ENCODE data around the gene CAPN7. TPM values are rescaled to one million over a fixed set of nuclear protein-coding genes. Genes with fewer than 3 reads are reported as not detected.

Gene CAPN7
- total and polyA plus RNA-seq, 8 donors = 38.0 to 66.5 (median 51.5) TPM

- intact Hi-C loops (cut with DNase I) = no loop called here
Measured at GRCh38 chr3:15292765-15293522, 86.9 kb downstream of the CAPN7 start.

GRCh38 chr3:15294929-15295328, 88.9 kb downstream of the CAPN7 start:
- Histone ChIP-seq H3K27ac (peak overlapping the region; percentile 83 to 96), H3K27me3 (no peaks in the 10 kb centered on the region), H3K9me3 (no peaks in the 10 kb centered on the region), H3K4me1 (peaks cover 14 to 95% of the 10 kb centered on the region in 2 donors), H3K36me3 (no peaks in the 10 kb centered on the region), H3K4me3 (no peak overlapping the region)
- DNase-seq = peak in 1 of 4 donors; percentile 61
- no peak for TF ChIP-seq CTCF (IDR thresholded peaks at IDR 0.05)
- intact Hi-C loops (cut with DNase I) = no loop called here
- peak; percentile 64 for ATAC-seq

More at GRCh38 chr3:15292765-15293522, 86.9 kb downstream of the CAPN7 start:
- Histone ChIP-seq H3K9me3 (no peaks in the 10 kb centered on the region), H3K4me1 (peaks cover 15 to 98% of the 10 kb centered on the region in 2 donors), H3K4me3 (no peak overlapping the region), H3K27ac (peak overlapping the region; percentile 39 to 96), H3K27me3 (no peaks in the 10 kb centered on the region), H3K36me3 (no peaks in the 10 kb centered on the region)
- peak; percentile 32 for ATAC-seq
- no peak for TF ChIP-seq CTCF (IDR thresholded peaks at IDR 0.05)
- DNase-seq = peak in 1 of 4 donors; percentile 72

GRCh38 chr3:15295506-15295905, 89.5 kb downstream of the CAPN7 start:
- TF ChIP-seq CTCF (IDR thresholded peaks at IDR 0.05) = no peak
- no peaks in the 10 kb centered on the region for H3K27me3 ChIP-seq
- H3K27ac ChIP-seq = peak overlapping the region; percentile 83 to 96
- DNase-seq (no peak), ATAC-seq (peak; percentile 30)
- peaks cover 15 to 95% of the 10 kb centered on the region in 2 donors for H3K4me1 ChIP-seq
- no peaks in the 10 kb centered on the region for H3K9me3 ChIP-seq
- H3K36me3 ChIP-seq = no peaks in the 10 kb centered on the region
- intact Hi-C loops (cut with DNase I) = no loop called here
- no peak overlapping the region for H3K4me3 ChIP-seq

- no peaks in the 10 kb centered on the region for H3K9me3 ChIP-seq
- intact Hi-C loops (cut with DNase I) = no loop called here
- peaks cover 0 to 12% of the 10 kb centered on the region in 2 donors for H3K36me3 ChIP-seq
- no peak for TF ChIP-seq CTCF (IDR thresholded peaks at IDR 0.05)
- H3K27me3 ChIP-seq = no peaks in the 10 kb centered on the region
- ATAC-seq (no peak), DNase-seq (no peak)
- H3K4me3 ChIP-seq = no peak overlapping the region
- peaks cover 12 to 83% of the 10 kb centered on the region in 2 donors for H3K4me1 ChIP-seq
- peak overlapping the region in 1 of 2 donors; percentile 2 for H3K27ac ChIP-seq
Measured at GRCh38 chr3:15297608-15298350, 91.7 kb downstream of the CAPN7 start.

- DNase-seq (no peak), ATAC-seq (no peak)
- Histone ChIP-seq H3K36me3 (peaks cover 0 to 19% of the 10 kb centered on the region in 2 donors), H3K27ac (peak overlapping the region in 1 of 2 donors; percentile 2), H3K4me3 (no peak overlapping the region), H3K9me3 (no peaks in the 10 kb centered on the region), H3K27me3 (no peaks in the 10 kb centered on the region), H3K4me1 (peaks cover 4 to 76% of the 10 kb centered on the region in 2 donors)
- no peak for TF ChIP-seq CTCF (IDR thresholded peaks at IDR 0.05)
- intact Hi-C loops (cut with DNase I) = no loop called here
Measured at GRCh38 chr3:15298504-15298903, 92.5 kb downstream of the CAPN7 start.

All from left lung (tissue), 10 donors.